ENCODE measurements around the gene CDC25A. TPM values are rescaled to one million over a fixed set of nuclear protein-coding genes. Genes with fewer than 3 reads are reported as not detected.

The CDC25A gene
- total and polyA plus RNA-seq, 8 donors: 0.28 to 1.1 (median 0.72) TPM

GRCh38 chr3:48202632-48203031 lies 14.4 kb upstream of the CDC25A start:
- WGBS, 2 donors: 74 to 78% methylated on average over 6 of the region's 6 CpGs
- DNase-seq (no peak), ATAC-seq (no peak), FAIRE-seq (no peak)
- intact Hi-C loops (cut with DNase I): no loop called here
- TF ChIP-seq CTCF (IDR thresholded peaks at IDR 0.05): no peak
- Histone ChIP-seq H3K9me3 (no peaks in the 10 kb centered on the region), H3K27ac (no peak overlapping the region), H3K27me3 (no peaks in the 10 kb centered on the region), H3K4me1 (no peaks in the 10 kb centered on the region), H3K36me3 (no peaks in the 10 kb centered on the region), H3K4me3 (no peak overlapping the region)

GRCh38 chr3:48199117-48199516 lies 10.9 kb upstream of the CDC25A start:
- H3K4me1 ChIP-seq: no peaks in the 10 kb centered on the region
- FAIRE-seq (no peak), DNase-seq (peak in 1 of 6 donors; percentile 5), ATAC-seq (no peak)
- no peak overlapping the region for H3K4me3 ChIP-seq
- no peak for TF ChIP-seq CTCF (IDR thresholded peaks at IDR 0.05)
- no peaks in the 10 kb centered on the region for H3K36me3 ChIP-seq
- H3K27ac ChIP-seq: no peak overlapping the region
- H3K27me3 ChIP-seq: no peaks in the 10 kb centered on the region
- H3K9me3 ChIP-seq: no peaks in the 10 kb centered on the region
- intact Hi-C loops (cut with DNase I): no loop called here

- no peaks in the 10 kb centered on the region for H3K4me1 ChIP-seq
- no peaks in the 10 kb centered on the region for H3K36me3 ChIP-seq
- FAIRE-seq (no peak), DNase-seq (no peak), ATAC-seq (no peak)
- 78 to 81% methylated on average over 1 of the region's 1 CpG for WGBS, 2 donors
- H3K9me3 ChIP-seq: no peaks in the 10 kb centered on the region
- H3K4me3 ChIP-seq: no peak overlapping the region
- no peak for TF ChIP-seq CTCF (IDR thresholded peaks at IDR 0.05)
- no peaks in the 10 kb centered on the region for H3K27me3 ChIP-seq
- H3K27ac ChIP-seq: no peak overlapping the region
- intact Hi-C loops (cut with DNase I): no loop called here
Observed at GRCh38 chr3:48196611-48197010, 8.4 kb upstream of the CDC25A start.

GRCh38 chr3:48194446-48195071 lies 6.3 kb upstream of the CDC25A start:
- H3K4me3 ChIP-seq: no peak overlapping the region
- intact Hi-C loops (cut with DNase I): no loop called here
- H3K27me3 ChIP-seq: no peaks in the 10 kb centered on the region
- peak; percentile 39 to 82 (median 60) for DNase-seq
- no peak overlapping the region for H3K27ac ChIP-seq
- FAIRE-seq: no peak
- H3K4me1 ChIP-seq: no peaks in the 10 kb centered on the region
- peak; percentile 79 to 93 (median 89) for ATAC-seq
- WGBS, 2 donors: 47 to 48% methylated on average over 9 of the region's 9 CpGs
- no peaks in the 10 kb centered on the region for H3K9me3 ChIP-seq
- peak; percentile 59 to 74 (median 66) for TF ChIP-seq CTCF (IDR thresholded peaks at IDR 0.05)
- H3K36me3 ChIP-seq: no peaks in the 10 kb centered on the region

GRCh38 chr3:48190911-48191310 lies 2.7 kb upstream of the CDC25A start:
- no peak for TF ChIP-seq CTCF (IDR thresholded peaks at IDR 0.05)
- DNase-seq (no peak), ATAC-seq (no peak), FAIRE-seq (no peak)
- Histone ChIP-seq H3K36me3 (no peaks in the 10 kb centered on the region), H3K4me1 (peaks cover 0 to 7% (median 0%) of the 10 kb centered on the region in 3 donors), H3K27ac (no peak overlapping the region), H3K27me3 (no peaks in the 10 kb centered on the region), H3K9me3 (no peaks in the 10 kb centered on the region), H3K4me3 (no peak overlapping the region)
- intact Hi-C loops (cut with DNase I): no loop called here
- 73 to 74% methylated on average over 3 of the region's 3 CpGs for WGBS, 2 donors
